SK-N-MC (cell line): ENCODE results near the gene DGLUCY.

ENCODE experiments used
- EZH2 ChIP-seq: fragments of 200-600 bp; sonication (generic); IDR thresholded peaks from one replicate; pipeline ENCODE4 v1.6.1; 2017; ENCODE audit warnings: antibody characterized with exemption
- FOXP2 ChIP-seq: optimal IDR thresholded peaks from 2 replicates; pipeline ENCODE3; 2011; ENCODE audit warnings: mild to moderate bottlenecking, moderate library complexity; ENCODE audit not compliant: insufficient read depth; ENCODE audit errors: extremely low read length, control extremely low read depth
- POLR2AphosphoS5 ChIP-seq: IDR thresholded peaks from 2 replicates; pipeline ENCODE4 v1.6.1; 2012; ENCODE audit warnings: mild to moderate bottlenecking, low read depth, low read length, borderline replicate concordance

GRCh38 chr14:91082282-91082681, 31.6 kb upstream of the DGLUCY start:
- TF ChIP-seq EZH2 (no peak), POLR2AphosphoS5 (no peak), FOXP2 (no peak)
